Measurements from ENCODE around the gene SLC28A3.

The SLC28A3 gene

GRCh38 chr9:84251921-84252320 is 88.6 kb downstream of the SLC28A3 start:
- H3K4me3 ChIP-seq (ENCODE audit: low read depth, low read length) = no peak overlapping the region
- TF ChIP-seq CTCF (IDR thresholded peaks at IDR 0.05; ENCODE audit: low read depth, low read length) = no peak

GRCh38 chr9:84241817-84242373 is 98.7 kb downstream of the SLC28A3 start:
- H3K4me3 ChIP-seq (ENCODE audit: low read depth, low read length) = no peak overlapping the region
- no peak for TF ChIP-seq CTCF (IDR thresholded peaks at IDR 0.05; ENCODE audit: low read depth, low read length)

- no peak overlapping the region for H3K4me3 ChIP-seq (ENCODE audit: low read depth, low read length)
- TF ChIP-seq CTCF (IDR thresholded peaks at IDR 0.05; ENCODE audit: low read depth, low read length) = no peak
Measured at GRCh38 chr9:84239343-84239742, 101.2 kb downstream of the SLC28A3 start.

GRCh38 chr9:84238652-84239051 is 101.9 kb downstream of the SLC28A3 start:
- peak; percentile 32; the same call in 1 of the 2 replicates for TF ChIP-seq CTCF (IDR thresholded peaks at IDR 0.05; ENCODE audit: low read depth, low read length)
- no peak overlapping the region for H3K4me3 ChIP-seq (ENCODE audit: low read depth, low read length)

- no peak for TF ChIP-seq CTCF (IDR thresholded peaks at IDR 0.05; ENCODE audit: low read depth, low read length)
- H3K4me3 ChIP-seq (ENCODE audit: low read depth, low read length) = no peak overlapping the region
Measured at GRCh38 chr9:84235511-84235910, 105.0 kb downstream of the SLC28A3 start.

GRCh38 chr9:84230355-84231145 is 110.0 kb downstream of the SLC28A3 start:
- TF ChIP-seq CTCF (IDR thresholded peaks at IDR 0.05; ENCODE audit: low read depth, low read length) = no peak
- no peak overlapping the region for H3K4me3 ChIP-seq (ENCODE audit: low read depth, low read length)

GRCh38 chr9:84229191-84229590 is 111.4 kb downstream of the SLC28A3 start:
- TF ChIP-seq CTCF (IDR thresholded peaks at IDR 0.05; ENCODE audit: low read depth, low read length) = no peak
- no peak overlapping the region for H3K4me3 ChIP-seq (ENCODE audit: low read depth, low read length)

Measured in WI38 (cell line).